ENCODE measurements around the gene STIMATE.

Gene STIMATE

GRCh38 chr3:52827866-52828376 is 69.4 kb downstream of the STIMATE start:
- ATAC-seq (replicated peaks) = no peak
- no peak overlapping the region for H3K4me3 Mint-ChIP-seq
- H3K27me3 Mint-ChIP-seq = no peaks in the 10 kb centered on the region
- DNase-seq = no peak
- H3K9me3 Mint-ChIP-seq = no peaks in the 10 kb centered on the region
- H3K27ac Mint-ChIP-seq = no peak overlapping the region
- H3K36me3 Mint-ChIP-seq (ENCODE audit: insufficient read depth) = peaks cover 3% of the 10 kb centered on the region
- H3K4me1 Mint-ChIP-seq (ENCODE audit: low read depth in 2 of 2) = peaks cover 0 to 7% of the 10 kb centered on the region in 2 donors

GRCh38 chr3:52827441-52827840 is 69.9 kb downstream of the STIMATE start:
- no peak for DNase-seq

GRCh38 chr3:52824037-52824436 is 73.3 kb downstream of the STIMATE start:
- H3K36me3 Mint-ChIP-seq (ENCODE audit: insufficient read depth) = no peaks in the 10 kb centered on the region
- no peak for DNase-seq
- no peaks in the 10 kb centered on the region for H3K27me3 Mint-ChIP-seq
- no peaks in the 10 kb centered on the region for H3K9me3 Mint-ChIP-seq
- ATAC-seq (replicated peaks) = no peak
- no peak overlapping the region for H3K27ac Mint-ChIP-seq
- H3K4me1 Mint-ChIP-seq (ENCODE audit: low read depth in 2 of 2) = no peaks in the 10 kb centered on the region
- H3K4me3 Mint-ChIP-seq = no peak overlapping the region

More at GRCh38 chr3:52827441-52827840, 69.9 kb downstream of the STIMATE start:
- Mint-ChIP-seq H3K4me1 (ENCODE audit: low read depth in 2 of 2) (peaks cover 0 to 7% of the 10 kb centered on the region in 2 donors), H3K4me3 (no peak overlapping the region), H3K27me3 (no peaks in the 10 kb centered on the region), H3K36me3 (ENCODE audit: insufficient read depth) (peaks cover 3% of the 10 kb centered on the region), H3K9me3 (no peaks in the 10 kb centered on the region), H3K27ac (no peak overlapping the region)
- ATAC-seq (replicated peaks) = no peak

GRCh38 chr3:52822363-52822762 is 75.0 kb downstream of the STIMATE start:
- Mint-ChIP-seq H3K36me3 (ENCODE audit: insufficient read depth) (no peaks in the 10 kb centered on the region), H3K9me3 (no peaks in the 10 kb centered on the region), H3K4me3 (no peak overlapping the region), H3K27me3 (no peaks in the 10 kb centered on the region), H3K4me1 (ENCODE audit: low read depth in 2 of 2) (no peaks in the 10 kb centered on the region), H3K27ac (no peak overlapping the region)
- no peak for ATAC-seq (replicated peaks)
- no peak for DNase-seq

GRCh38 chr3:52820736-52821135 is 76.6 kb downstream of the STIMATE start:
- Mint-ChIP-seq H3K27me3 (no peaks in the 10 kb centered on the region), H3K4me3 (no peak overlapping the region), H3K36me3 (ENCODE audit: insufficient read depth) (no peaks in the 10 kb centered on the region), H3K4me1 (ENCODE audit: low read depth in 2 of 2) (no peaks in the 10 kb centered on the region), H3K27ac (no peak overlapping the region), H3K9me3 (no peaks in the 10 kb centered on the region)
- DNase-seq = no peak
- no peak for ATAC-seq (replicated peaks)

- Mint-ChIP-seq H3K4me1 (ENCODE audit: low read depth in 2 of 2) (no peaks in the 10 kb centered on the region), H3K27me3 (no peaks in the 10 kb centered on the region), H3K9me3 (no peaks in the 10 kb centered on the region), H3K4me3 (no peak overlapping the region), H3K36me3 (ENCODE audit: insufficient read depth) (no peaks in the 10 kb centered on the region), H3K27ac (peak overlapping the region; percentile 19 to 72)
- ATAC-seq (replicated peaks) (no peak), DNase-seq (no peak)
These were observed 77.4 kb downstream of the STIMATE start for GRCh38 chr3:52819936-52820335.

GRCh38 chr3:52817860-52818259 is 79.5 kb downstream of the STIMATE start:
- H3K27ac Mint-ChIP-seq = peak overlapping the region; percentile 58 to 67
- no peaks in the 10 kb centered on the region for H3K27me3 Mint-ChIP-seq
- no peaks in the 10 kb centered on the region for H3K36me3 Mint-ChIP-seq (ENCODE audit: insufficient read depth)
- ATAC-seq (replicated peaks) (no peak), DNase-seq (no peak)
- no peak overlapping the region for H3K4me3 Mint-ChIP-seq
- no peaks in the 10 kb centered on the region for H3K9me3 Mint-ChIP-seq
- no peaks in the 10 kb centered on the region for H3K4me1 Mint-ChIP-seq (ENCODE audit: low read depth in 2 of 2)

GRCh38 chr3:52817221-52817620 is 80.1 kb downstream of the STIMATE start:
- Mint-ChIP-seq H3K27me3 (no peaks in the 10 kb centered on the region), H3K9me3 (no peaks in the 10 kb centered on the region), H3K4me1 (ENCODE audit: low read depth in 2 of 2) (no peaks in the 10 kb centered on the region), H3K27ac (peak overlapping the region in 1 of 2 donors; percentile 23), H3K36me3 (ENCODE audit: insufficient read depth) (no peaks in the 10 kb centered on the region), H3K4me3 (no peak overlapping the region)
- DNase-seq (no peak), ATAC-seq (replicated peaks) (no peak)

- no peaks in the 10 kb centered on the region for H3K9me3 Mint-ChIP-seq
- peak overlapping the region in 1 of 2 donors; percentile 23 for H3K27ac Mint-ChIP-seq
- DNase-seq = no peak
- H3K4me3 Mint-ChIP-seq = no peak overlapping the region
- no peak for ATAC-seq (replicated peaks)
- no peaks in the 10 kb centered on the region for H3K36me3 Mint-ChIP-seq (ENCODE audit: insufficient read depth)
- H3K4me1 Mint-ChIP-seq (ENCODE audit: low read depth in 2 of 2) = no peaks in the 10 kb centered on the region
- H3K27me3 Mint-ChIP-seq = no peaks in the 10 kb centered on the region
These were observed 80.7 kb downstream of the STIMATE start for GRCh38 chr3:52816654-52817053.

- H3K9me3 Mint-ChIP-seq = no peaks in the 10 kb centered on the region
- ATAC-seq (replicated peaks) = no peak
- H3K36me3 Mint-ChIP-seq (ENCODE audit: insufficient read depth) = no peaks in the 10 kb centered on the region
- H3K4me3 Mint-ChIP-seq = no peak overlapping the region
- H3K4me1 Mint-ChIP-seq (ENCODE audit: low read depth in 2 of 2) = no peaks in the 10 kb centered on the region
- no peaks in the 10 kb centered on the region for H3K27me3 Mint-ChIP-seq
- H3K27ac Mint-ChIP-seq = peak overlapping the region in 1 of 2 donors; percentile 23
- no peak for DNase-seq
These were observed 81.1 kb downstream of the STIMATE start for GRCh38 chr3:52816199-52816598.

- Mint-ChIP-seq H3K36me3 (ENCODE audit: insufficient read depth) (no peaks in the 10 kb centered on the region), H3K9me3 (no peaks in the 10 kb centered on the region), H3K27ac (no peak overlapping the region), H3K27me3 (no peaks in the 10 kb centered on the region), H3K4me3 (no peak overlapping the region), H3K4me1 (ENCODE audit: low read depth in 2 of 2) (no peaks in the 10 kb centered on the region)
- no peak for ATAC-seq (replicated peaks)
- no peak for DNase-seq
These were observed 83.5 kb downstream of the STIMATE start for GRCh38 chr3:52813810-52814209.

- ATAC-seq (replicated peaks) (no peak), DNase-seq (no peak)
- H3K27me3 Mint-ChIP-seq = peaks cover 0 to 5% of the 10 kb centered on the region in 2 donors
- H3K36me3 Mint-ChIP-seq (ENCODE audit: insufficient read depth) = no peaks in the 10 kb centered on the region
- H3K27ac Mint-ChIP-seq = peak overlapping the region; percentile 1 to 51
- H3K4me1 Mint-ChIP-seq (ENCODE audit: low read depth in 2 of 2) = no peaks in the 10 kb centered on the region
- no peak overlapping the region for H3K4me3 Mint-ChIP-seq
- no peaks in the 10 kb centered on the region for H3K9me3 Mint-ChIP-seq
These were observed 85.8 kb downstream of the STIMATE start for GRCh38 chr3:52811452-52812011.

GRCh38 chr3:52810923-52811322 is 86.4 kb downstream of the STIMATE start:
- no peak overlapping the region for H3K4me3 Mint-ChIP-seq
- H3K36me3 Mint-ChIP-seq (ENCODE audit: insufficient read depth) = no peaks in the 10 kb centered on the region
- H3K27ac Mint-ChIP-seq = peak overlapping the region; percentile 1 to 51
- peaks cover 0 to 11% of the 10 kb centered on the region in 2 donors for H3K27me3 Mint-ChIP-seq
- no peak for ATAC-seq (replicated peaks)
- H3K4me1 Mint-ChIP-seq (ENCODE audit: low read depth in 2 of 2) = no peaks in the 10 kb centered on the region
- no peak for DNase-seq
- H3K9me3 Mint-ChIP-seq = no peaks in the 10 kb centered on the region

GRCh38 chr3:52809662-52810377 is 87.5 kb downstream of the STIMATE start:
- Mint-ChIP-seq H3K4me3 (no peak overlapping the region), H3K27ac (no peak overlapping the region), H3K4me1 (ENCODE audit: low read depth in 2 of 2) (no peaks in the 10 kb centered on the region), H3K36me3 (ENCODE audit: insufficient read depth) (no peaks in the 10 kb centered on the region), H3K9me3 (no peaks in the 10 kb centered on the region), H3K27me3 (peaks cover 0 to 15% of the 10 kb centered on the region in 2 donors)
- DNase-seq (no peak), ATAC-seq (replicated peaks) (no peak)
